Hepatocyte (in vitro differentiated cells): Measurements from ENCODE around the gene RAD23B.

Source experiments
- CTCF ChIP-seq: fragments of 200-600 bp; sonication (generic); IDR thresholded peaks from 2 replicates; pipeline ENCODE4 v1.5.1; 2016; ENCODE audit warnings: antibody characterized with exemption, mild to moderate bottlenecking; ENCODE audit not compliant: poor library complexity
- EZH2 ChIP-seq: fragments of 200-600 bp; sonication (generic); IDR thresholded peaks from 2 replicates; pipeline ENCODE4 v1.6.1; 2016; ENCODE audit warnings: antibody characterized with exemption, mild to moderate bottlenecking, borderline replicate concordance

DNA sequence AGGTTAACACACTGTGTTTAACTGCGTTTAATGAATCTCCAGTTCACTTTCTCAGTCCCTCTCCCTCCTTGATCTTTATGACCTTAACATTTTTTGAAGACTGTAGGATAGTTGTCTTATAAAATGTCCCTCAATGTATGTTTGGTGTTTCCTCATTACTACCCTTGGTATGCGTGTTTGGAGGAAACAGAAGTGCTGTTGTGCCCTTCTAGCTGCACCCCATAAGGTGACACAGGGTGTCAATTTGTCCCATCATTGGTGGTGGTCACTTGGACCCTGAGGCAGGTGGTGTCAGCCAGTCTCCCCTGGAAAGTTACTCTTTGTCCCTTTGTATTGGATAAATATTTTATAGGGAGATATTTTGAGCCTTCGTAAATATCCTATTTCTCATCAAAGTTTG is 52.3 kb downstream of the RAD23B start:
- no peak for TF ChIP-seq CTCF
- no peak for TF ChIP-seq EZH2
